Psoas muscle (tissue), 8 donors: Measurements from ENCODE around the gene KRT17. TPM values are rescaled to one million over a fixed set of nuclear protein-coding genes. Genes with fewer than 3 reads are reported as not detected.

Source experiments
- ATAC-seq, 4 donors: fragments of 200-7000 bp; cut with Tn5 transposase; one replicate each; pipeline ENCODE4 v1.9.1; 2020; ENCODE audit warnings: moderate library complexity in 3 of 4, mild to moderate bottlenecking in 2 of 4
- DNase-seq, 2 donors: peaks; one replicate each; pipeline ENCODE4 v3.0.0-alpha.2; 2020
- H3K27ac ChIP-seq: fragments of 200-600 bp; one replicate; pipeline ENCODE4 v1.8.0; 2022
- H3K27me3 ChIP-seq, 3 donors: fragments of 200-600 bp in 1 of 3; one replicate each; pipeline versions ENCODE4 v1.6.1 to v1.8.0; 2013 to 2022; ENCODE audit warnings: low read length in 2 of 3, mild to moderate bottlenecking in 2 of 3, moderate library complexity in 1 of 3; ENCODE audit not compliant: insufficient read depth in 3 of 3
- H3K36me3 ChIP-seq, 2 donors: fragments of 200-600 bp in 1 of 2; one replicate each; pipeline versions ENCODE4 v1.6.1 to v1.8.0; 2013 to 2022; ENCODE audit warnings: low read depth in 1 of 2, mild to moderate bottlenecking in 1 of 2, moderate library complexity in 1 of 2; ENCODE audit not compliant: insufficient read depth in 1 of 2
- H3K4me1 ChIP-seq: fragments of 200-600 bp; one replicate; pipeline ENCODE4 v1.8.0; 2022
- H3K4me3 ChIP-seq: fragments of 200-600 bp; one replicate; pipeline ENCODE4 v1.8.0; 2022; ENCODE audit warnings: mild to moderate bottlenecking
- H3K9me3 ChIP-seq: fragments of 200-600 bp; one replicate; pipeline ENCODE4 v1.8.0; 2022
- CTCF ChIP-seq: fragments of 200-600 bp; IDR thresholded peaks from one replicate; pipeline ENCODE4 v1.8.0; 2022; ENCODE audit warnings: antibody characterized with exemption
- WGBS, 3 donors: extraction: QIAGEN DNeasy Blood & Tissue Kit; methylation state at CpG; one replicate each; pipeline versions ENCODE4 v1.1.6 to v1.1.7; 2013; 5-methylcytosine and 5-hydroxymethylcytosine counted together
- intact Hi-C, 2 donors: fragments of 100-400 bp; cut with DNase I; formaldehyde crosslinking; loops; one replicate each; pipeline versions ENCODE4 v1.11.0 to v1.14.2; 2022
- polyA plus RNA-seq, 3 donors: library from polyadenylated mRNA; stranded (reverse); fragments of 200-250 nt; gene quantifications; one replicate each; pipeline ENCODE4 v1.2.3, GENCODE V29; 2013
- total RNA-seq, 4 donors: library from RNA; stranded (reverse); fragmentation: NEBNext Ultra II Directional in 2 of 4; extraction: Animal tissue kit (Norgen Biotek cat#: 25700) in 2 of 4; gene quantifications; one replicate each; pipeline versions ENCODE4 v1.2.1 to v1.2.4, GENCODE V29; 2021 to 2023
- donor health status: healthy with polysubstance abuse.
- donor health status: DM: no; HTN: no; CAD: no; lungs with moderate emphysema.
- donor health status: Bipolar disorder and iron deficiency.
- donor health status: healthy.
- donor health status: DM: yes; HTN: yes; CAD: no.
- donor health status: DM: no; HTN: no; CAD: no.
- donor health status: DM: no; HTN: no; CAD: no.
- donor health status: DM: yes; HTN: yes; CAD: no.

The KRT17 gene
- total and polyA plus RNA-seq, 7 donors: 0.10 to 0.38 (median 0.20) TPM; not detected in 4

DNA sequence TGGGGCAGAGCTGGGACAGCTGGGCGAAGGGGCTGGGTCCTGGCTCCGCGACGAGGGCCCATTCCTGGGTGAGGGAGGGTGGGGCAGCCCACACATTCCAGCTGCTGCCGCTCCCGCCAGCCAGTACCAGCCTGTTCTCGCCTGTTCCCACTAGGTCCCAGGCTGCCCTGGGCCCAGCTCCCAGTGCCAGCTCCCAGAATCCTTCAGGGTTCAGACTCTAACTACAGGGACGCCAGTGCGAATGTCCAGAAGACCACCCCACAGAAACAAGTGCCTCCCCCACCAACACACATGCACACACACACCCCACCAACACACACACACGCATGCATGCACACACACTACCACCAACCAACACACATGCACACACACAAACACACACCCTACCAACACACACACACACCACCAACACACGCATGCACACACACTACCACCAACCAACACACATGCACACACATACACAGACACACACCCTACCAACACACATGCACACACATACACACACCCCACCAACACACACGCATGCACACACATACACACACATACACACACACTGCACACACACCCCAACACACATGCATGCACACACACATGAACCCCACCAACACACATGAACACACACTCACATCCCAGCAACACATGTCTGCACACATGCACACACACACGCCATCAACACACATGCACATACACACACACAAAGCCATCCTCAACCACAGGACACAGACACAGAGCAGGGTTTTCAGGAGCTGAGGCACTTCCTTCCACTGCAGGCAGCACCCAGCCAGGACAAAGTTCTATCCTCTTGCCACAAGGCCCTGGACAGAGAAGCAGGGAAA lies 27.5 kb upstream of the KRT17 start:
- Histone ChIP-seq H3K27ac (no peak overlapping the region), H3K9me3 (no peaks in the 10 kb centered on the region), H3K27me3 (no peaks in the 10 kb centered on the region), H3K4me3 (peak overlapping the region; percentile 36), H3K36me3 (no peaks in the 10 kb centered on the region), H3K4me1 (peaks cover 9% of the 10 kb centered on the region)
- DNase-seq: peak in 1 of 2 donors; percentile 59
- peak in 3 of 4 donors; percentile 33 to 71 (median 53) for ATAC-seq
- TF ChIP-seq CTCF: no peak
- WGBS, 3 donors: 49 to 57% (median 57%) methylated on average over 12 to 13 of the region's 13 CpGs
- intact Hi-C loops: no loop called here

DNA sequence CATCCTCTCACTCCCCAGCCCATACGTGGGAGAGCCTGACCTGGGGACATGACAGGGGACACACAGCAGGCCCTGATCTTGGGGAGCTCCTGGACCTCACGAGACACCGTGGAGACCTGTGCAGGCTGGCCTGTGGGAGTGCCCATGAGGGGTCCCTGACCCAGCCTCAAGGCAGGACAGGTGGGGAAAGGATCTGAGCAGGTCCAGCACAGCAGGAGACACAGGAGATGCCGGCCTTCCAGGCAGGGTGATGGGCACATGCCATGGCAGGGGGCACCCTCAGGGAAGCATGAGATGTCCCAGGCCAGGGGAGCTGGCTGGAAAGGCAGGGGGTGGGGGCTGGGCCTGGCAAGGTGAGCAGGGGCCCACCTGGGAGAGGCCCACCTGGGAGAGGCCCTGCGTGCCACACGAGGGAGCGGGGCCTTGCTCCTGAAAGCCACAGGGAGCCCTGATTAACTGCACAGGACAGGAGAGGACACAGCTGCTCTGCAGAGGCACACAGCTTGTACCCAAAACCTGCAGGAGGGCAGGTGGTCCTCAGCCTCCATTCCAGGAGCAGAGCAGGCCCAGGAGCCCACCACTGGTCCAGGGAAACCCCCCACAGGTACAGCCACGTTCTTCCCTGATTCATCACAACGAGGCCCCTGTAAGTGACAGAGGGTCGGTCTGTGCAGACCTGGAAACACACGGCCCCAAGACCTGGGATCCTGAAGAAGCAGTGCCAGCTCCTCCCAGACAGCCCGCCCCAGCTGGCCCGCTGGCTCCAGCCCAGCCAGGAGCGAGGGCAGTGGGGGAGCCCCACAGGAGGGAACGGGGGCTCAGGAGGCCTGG lies 26.6 kb upstream of the KRT17 start:
- no peaks in the 10 kb centered on the region for H3K9me3 ChIP-seq
- ATAC-seq (no peak), DNase-seq (peak in 1 of 2 donors; percentile 44)
- no peaks in the 10 kb centered on the region for H3K27me3 ChIP-seq
- peak overlapping the region; percentile 36 for H3K4me3 ChIP-seq
- intact Hi-C loops: no loop called here
- WGBS, 3 donors: 52 to 69% (median 56%) methylated on average over 14 to 15 of the region's 15 CpGs
- peaks cover 9% of the 10 kb centered on the region for H3K4me1 ChIP-seq
- no peak for TF ChIP-seq CTCF
- no peak overlapping the region for H3K27ac ChIP-seq
- H3K36me3 ChIP-seq: no peaks in the 10 kb centered on the region

DNA sequence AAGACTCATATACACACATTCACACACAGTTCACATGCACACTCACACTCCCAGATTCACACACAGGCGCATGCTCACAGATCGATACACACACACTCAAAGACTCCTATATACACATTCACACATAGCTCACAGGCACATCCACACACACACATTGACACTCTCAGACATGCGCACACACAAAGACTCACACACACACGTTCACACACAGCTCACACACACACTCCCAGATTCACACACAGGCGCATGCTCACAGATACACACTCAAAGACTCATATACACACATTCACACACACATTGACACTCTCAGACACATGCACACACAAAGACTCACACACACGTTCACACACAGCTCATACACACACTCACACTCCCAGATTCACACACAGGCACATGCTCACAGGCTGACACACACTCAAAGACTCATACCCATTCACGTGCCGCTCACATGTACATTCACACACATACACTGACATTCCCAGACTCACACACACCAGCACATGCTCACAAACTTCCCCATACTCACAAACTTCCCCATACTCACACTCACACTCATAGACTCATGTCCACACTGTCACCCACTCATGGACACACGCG lies 25.6 kb upstream of the KRT17 start:
- no peaks in the 10 kb centered on the region for H3K36me3 ChIP-seq
- no peaks in the 10 kb centered on the region for H3K9me3 ChIP-seq
- H3K27ac ChIP-seq: no peak overlapping the region
- no peak for TF ChIP-seq CTCF
- no peaks in the 10 kb centered on the region for H3K27me3 ChIP-seq
- ATAC-seq: no peak
- peaks cover 9% of the 10 kb centered on the region for H3K4me1 ChIP-seq
- intact Hi-C loops: loop anchor here (5.0 to 10.0 kb wide), 3 partner anchors 235 to 848 kb away; no protein-coding TSS in a partner anchor
- peak in 1 of 2 donors; percentile 13 for DNase-seq
- no peak overlapping the region for H3K4me3 ChIP-seq
- WGBS, 3 donors: 95 to 98% (median 95%) methylated on average over 10 of the region's 10 CpGs

- peak overlapping the region; percentile 61 for H3K4me3 ChIP-seq
- peaks cover 9% of the 10 kb centered on the region for H3K4me1 ChIP-seq
- no peaks in the 10 kb centered on the region for H3K27me3 ChIP-seq
- peak; percentile 86 for TF ChIP-seq CTCF
- intact Hi-C loops: loop anchor here (1.0 to 10.0 kb wide), 5 partner anchors 14 to 846 kb away; no protein-coding TSS in a partner anchor
- H3K36me3 ChIP-seq: no peaks in the 10 kb centered on the region
- peak; percentile 95 to 98 (median 96) for ATAC-seq
- no peak overlapping the region for H3K27ac ChIP-seq
- DNase-seq: peak; percentile 86 to 93
- H3K9me3 ChIP-seq: no peaks in the 10 kb centered on the region
- 4 to 6% (median 6%) methylated on average over 38 to 39 of the region's 39 CpGs for WGBS, 3 donors
Measured at GRCh38 chr17:41648411-41649195, 24.2 kb upstream of the KRT17 start.
